T-helper 1 cell treated with Interleukin-12 subunit alpha and Interleukin-12 subunit beta and Interleukin-4 antibody, amounts not matched to agents 30 μg/mL and 1 μg/mL, for 36 hours (primary cell): ENCODE data around the gene CRNN.

Experiments used
- H3K27ac Mint-ChIP-seq: one replicate; pipeline ENCODE4 v1.8.0; 2021; ENCODE audit warnings: mild to moderate bottlenecking, mixed read lengths
- H3K27me3 Mint-ChIP-seq: one replicate; pipeline ENCODE4 v1.8.0; 2021; ENCODE audit warnings: low read depth, mixed read lengths
- H3K36me3 Mint-ChIP-seq: one replicate; pipeline ENCODE4 v1.8.0; 2021; ENCODE audit warnings: low read depth, mixed read lengths
- H3K4me1 Mint-ChIP-seq: one replicate; pipeline ENCODE4 v1.8.0; 2021; ENCODE audit warnings: low read depth, mixed read lengths
- H3K4me3 Mint-ChIP-seq: one replicate; pipeline ENCODE4 v1.8.0; 2021; ENCODE audit warnings: mild to moderate bottlenecking, moderate library complexity, mixed read lengths
- H3K9me3 Mint-ChIP-seq: one replicate; pipeline ENCODE4 v1.8.0; 2021; ENCODE audit warnings: mixed read lengths

The CRNN gene

DNA sequence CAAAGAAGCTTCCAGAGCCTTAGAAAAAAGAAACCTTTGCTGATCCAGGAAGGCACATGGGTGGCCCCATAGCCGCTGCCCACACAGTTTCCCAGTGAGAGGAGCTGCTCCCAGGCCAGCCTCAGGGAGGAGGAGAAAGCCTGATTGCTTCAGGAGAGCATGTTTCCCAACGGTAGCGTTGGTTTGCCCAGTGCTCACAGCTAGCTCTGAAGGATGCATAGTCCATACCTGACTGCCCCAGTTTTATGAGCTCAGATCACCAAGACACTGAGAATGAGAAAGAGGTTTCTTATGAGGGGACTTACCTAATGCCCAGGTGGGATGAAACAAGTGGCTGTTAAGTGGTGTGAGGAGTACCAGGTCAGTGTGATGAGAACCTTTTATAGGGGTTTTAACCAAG is at the start of gene CRNN:
Gene CRNN, minus strand, starts transcription at position 355 of the 400 bp plus-strand sequence. CDS start 2,030 bp downstream, outside the sequence.
- Mint-ChIP-seq H3K36me3 (no peaks in the 10 kb centered on the region), H3K9me3 (no peaks in the 10 kb centered on the region), H3K27ac (no peak within 1 kb of the TSS), H3K27me3 (peaks cover 13% of the 10 kb centered on the region), H3K4me3 (no peak within 1 kb of the TSS), H3K4me1 (no peaks in the 10 kb centered on the region)

DNA sequence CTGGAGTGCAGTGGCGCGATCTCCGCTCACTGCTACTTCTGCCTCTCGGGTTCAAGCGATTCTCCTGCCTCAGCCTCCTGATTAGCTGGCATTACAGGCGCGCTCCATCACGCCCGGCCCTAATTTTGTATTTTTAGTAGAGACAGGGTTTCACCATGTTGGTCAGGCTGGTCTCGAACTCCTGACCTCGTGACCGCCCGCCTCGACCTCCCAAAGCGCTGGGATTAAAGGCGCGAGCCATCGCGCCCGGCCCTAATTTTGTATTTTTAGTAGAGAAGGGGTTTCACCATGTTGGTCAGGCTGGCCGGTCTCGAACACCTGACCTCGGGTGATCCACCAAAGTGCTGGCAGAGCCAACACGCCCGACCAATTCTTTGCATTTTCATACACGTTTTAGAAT is 48.6 kb upstream of the CRNN start:
- Mint-ChIP-seq H3K4me1 (peaks cover 23% of the 10 kb centered on the region), H3K27me3 (peaks cover 15% of the 10 kb centered on the region), H3K4me3 (no peak overlapping the region), H3K27ac (no peak overlapping the region), H3K9me3 (peaks cover 5% of the 10 kb centered on the region), H3K36me3 (no peaks in the 10 kb centered on the region)

- H3K4me3 Mint-ChIP-seq: no peak overlapping the region
- no peak overlapping the region for H3K27ac Mint-ChIP-seq
- peaks cover 5% of the 10 kb centered on the region for H3K9me3 Mint-ChIP-seq
- H3K27me3 Mint-ChIP-seq: peaks cover 10% of the 10 kb centered on the region
- no peaks in the 10 kb centered on the region for H3K36me3 Mint-ChIP-seq
- peaks cover 23% of the 10 kb centered on the region for H3K4me1 Mint-ChIP-seq
Observed at GRCh38 chr1:152461544-152461943, 47.5 kb upstream of the CRNN start.

DNA sequence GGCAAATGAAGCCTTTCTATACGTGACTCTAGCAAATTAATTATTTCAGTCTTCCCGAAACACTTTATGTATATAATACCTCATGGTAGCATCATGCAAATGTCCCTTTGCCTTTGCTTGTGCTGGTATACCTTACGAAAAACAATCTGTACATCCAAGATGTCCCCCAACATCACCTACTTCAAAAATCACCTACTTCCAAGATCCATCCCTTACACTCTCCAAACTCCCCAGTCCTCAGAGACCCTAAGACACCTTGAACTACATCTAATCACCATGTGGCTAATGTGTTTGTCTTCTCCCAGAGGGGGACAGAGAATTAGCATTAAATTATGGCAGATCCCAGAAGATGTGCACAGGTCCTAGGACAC is 46.5 kb upstream of the CRNN start:
- H3K36me3 Mint-ChIP-seq: no peaks in the 10 kb centered on the region
- no peak overlapping the region for H3K4me3 Mint-ChIP-seq
- H3K4me1 Mint-ChIP-seq: peaks cover 23% of the 10 kb centered on the region
- H3K9me3 Mint-ChIP-seq: no peaks in the 10 kb centered on the region
- H3K27ac Mint-ChIP-seq: peak overlapping the region; percentile 57
- peaks cover 4% of the 10 kb centered on the region for H3K27me3 Mint-ChIP-seq

DNA sequence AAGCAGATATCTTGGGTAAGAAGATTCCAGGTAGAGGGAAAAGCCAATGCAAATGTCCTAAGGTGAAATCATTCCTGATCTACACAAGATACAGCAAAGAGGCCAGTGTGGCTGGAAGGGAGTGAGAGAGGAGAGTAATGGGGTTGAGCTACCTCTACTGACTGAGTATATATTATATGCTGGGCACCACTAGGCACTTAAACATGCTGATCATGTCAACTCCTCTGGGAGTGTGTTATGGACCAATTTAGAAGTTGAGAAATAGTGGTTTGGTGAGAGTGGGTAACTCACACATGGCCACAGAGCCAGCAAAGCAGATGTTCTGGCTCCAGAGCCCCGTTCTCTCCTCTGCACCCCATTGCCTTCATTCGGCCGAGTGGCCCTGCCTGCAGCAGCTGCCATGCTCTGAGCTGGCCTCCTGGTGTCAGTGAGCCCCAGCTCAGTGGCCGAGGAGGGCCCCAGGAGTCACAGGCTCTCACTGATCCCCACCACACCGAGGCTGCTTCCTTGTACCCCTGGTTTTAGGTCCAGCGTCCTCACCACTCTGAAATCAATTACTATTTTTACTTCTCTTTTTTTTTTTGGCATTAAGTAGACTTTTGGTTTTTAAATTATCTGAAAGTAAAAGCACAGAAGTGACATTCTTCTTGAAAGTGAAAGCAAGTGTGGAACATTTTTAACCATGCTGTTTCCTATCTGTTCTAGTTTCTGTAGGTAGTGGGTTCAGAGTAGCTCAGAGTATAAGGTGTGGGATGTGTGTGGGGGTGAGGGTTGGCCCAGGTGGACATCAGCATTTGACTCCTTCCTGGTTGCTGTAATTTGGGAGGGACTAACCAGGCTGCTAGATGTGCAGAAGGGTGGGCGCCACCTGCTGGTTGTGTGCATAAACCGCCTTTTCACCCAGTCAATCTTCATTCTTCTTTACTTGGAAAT is 45.8 kb upstream of the CRNN start:
- Mint-ChIP-seq H3K9me3 (no peaks in the 10 kb centered on the region), H3K27me3 (peaks cover 4% of the 10 kb centered on the region), H3K4me3 (peak overlapping the region; percentile 47), H3K36me3 (no peaks in the 10 kb centered on the region), H3K4me1 (peaks cover 23% of the 10 kb centered on the region), H3K27ac (peak overlapping the region; percentile 67)

- Mint-ChIP-seq H3K27ac (no peak overlapping the region), H3K27me3 (peaks cover 4% of the 10 kb centered on the region), H3K36me3 (no peaks in the 10 kb centered on the region), H3K9me3 (no peaks in the 10 kb centered on the region), H3K4me3 (no peak overlapping the region), H3K4me1 (peaks cover 23% of the 10 kb centered on the region)
Observed at GRCh38 chr1:152458384-152459185, 44.5 kb upstream of the CRNN start.

- no peak overlapping the region for H3K4me3 Mint-ChIP-seq
- H3K4me1 Mint-ChIP-seq: peaks cover 23% of the 10 kb centered on the region
- H3K9me3 Mint-ChIP-seq: no peaks in the 10 kb centered on the region
- no peak overlapping the region for H3K27ac Mint-ChIP-seq
- no peaks in the 10 kb centered on the region for H3K36me3 Mint-ChIP-seq
- peaks cover 14% of the 10 kb centered on the region for H3K27me3 Mint-ChIP-seq
Observed at GRCh38 chr1:152457561-152457960, 43.5 kb upstream of the CRNN start.

- Mint-ChIP-seq H3K4me1 (peaks cover 23% of the 10 kb centered on the region), H3K4me3 (no peak overlapping the region), H3K27ac (no peak overlapping the region), H3K9me3 (no peaks in the 10 kb centered on the region), H3K27me3 (peaks cover 17% of the 10 kb centered on the region), H3K36me3 (no peaks in the 10 kb centered on the region)
Observed at GRCh38 chr1:152457071-152457470, 43.0 kb upstream of the CRNN start.

DNA sequence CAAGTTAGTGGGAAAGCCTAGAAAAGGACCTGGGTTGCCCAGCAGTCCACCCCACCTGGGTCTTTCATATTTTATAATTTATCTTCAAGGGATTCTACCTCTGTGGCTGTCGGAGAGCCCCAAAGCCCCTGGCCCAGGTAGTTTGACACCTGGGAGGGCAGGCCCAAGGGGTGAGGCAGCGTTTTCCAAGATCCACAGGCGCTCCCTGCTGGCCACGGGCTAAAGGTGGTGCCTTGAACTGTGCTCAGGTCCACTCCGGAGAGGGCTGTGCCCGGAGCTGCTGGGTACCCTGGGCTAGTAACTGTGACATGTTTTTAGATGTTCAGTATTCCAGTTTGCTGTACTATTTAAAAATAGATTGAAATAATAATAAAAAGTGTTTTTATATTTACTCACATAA is 37.2 kb upstream of the CRNN start:
- Mint-ChIP-seq H3K27ac (no peak overlapping the region), H3K36me3 (no peaks in the 10 kb centered on the region), H3K4me3 (no peak overlapping the region), H3K4me1 (no peaks in the 10 kb centered on the region), H3K27me3 (peaks cover 18% of the 10 kb centered on the region), H3K9me3 (no peaks in the 10 kb centered on the region)

DNA sequence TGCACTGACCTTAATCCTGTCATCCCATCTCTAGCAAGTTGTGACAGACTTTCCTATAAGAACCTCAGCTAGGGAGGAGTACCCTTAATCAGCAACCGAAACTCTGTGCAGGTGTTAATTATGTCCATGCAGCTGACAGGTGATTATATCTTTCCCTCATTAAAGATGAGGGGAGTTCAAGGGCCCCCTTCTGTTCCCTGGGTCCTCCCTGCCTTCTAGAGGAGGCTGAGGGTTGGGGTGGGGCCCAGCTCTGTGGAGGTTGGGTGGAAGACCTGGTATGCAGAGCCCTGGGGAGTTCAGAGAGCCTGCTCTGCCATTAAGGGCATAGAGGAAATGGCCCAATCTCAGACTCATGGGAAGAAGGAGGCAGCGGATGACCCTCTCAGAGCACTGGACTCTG is 35.6 kb upstream of the CRNN start:
- Mint-ChIP-seq H3K4me3 (no peak overlapping the region), H3K27me3 (peaks cover 18% of the 10 kb centered on the region), H3K4me1 (no peaks in the 10 kb centered on the region), H3K27ac (no peak overlapping the region), H3K9me3 (no peaks in the 10 kb centered on the region), H3K36me3 (no peaks in the 10 kb centered on the region)

- H3K4me1 Mint-ChIP-seq: no peaks in the 10 kb centered on the region
- no peaks in the 10 kb centered on the region for H3K36me3 Mint-ChIP-seq
- no peak overlapping the region for H3K4me3 Mint-ChIP-seq
- H3K27ac Mint-ChIP-seq: no peak overlapping the region
- no peaks in the 10 kb centered on the region for H3K9me3 Mint-ChIP-seq
- peaks cover 17% of the 10 kb centered on the region for H3K27me3 Mint-ChIP-seq
Observed at GRCh38 chr1:152448496-152448895, 34.4 kb upstream of the CRNN start.

DNA sequence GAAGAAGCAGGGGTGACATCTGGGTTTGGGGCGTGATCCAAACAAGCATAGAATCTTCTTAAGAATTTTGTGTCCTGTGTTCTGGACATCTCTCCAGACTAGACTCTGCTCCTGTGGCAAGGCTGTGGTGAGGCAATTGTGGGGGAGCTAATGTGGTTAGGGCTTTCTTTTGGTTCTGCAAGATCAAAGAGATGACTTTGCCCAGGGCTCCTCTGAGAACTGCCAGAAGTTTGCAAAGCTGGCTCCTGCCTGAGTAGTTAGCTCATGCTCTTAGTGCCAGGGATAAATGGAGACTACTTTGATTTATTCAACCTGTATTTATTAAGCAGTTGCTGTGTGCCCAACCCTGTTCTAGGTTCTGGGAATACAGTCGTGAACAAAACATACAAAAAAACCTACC is 34.0 kb upstream of the CRNN start:
- Mint-ChIP-seq H3K9me3 (no peaks in the 10 kb centered on the region), H3K4me3 (no peak overlapping the region), H3K27ac (no peak overlapping the region), H3K27me3 (peaks cover 13% of the 10 kb centered on the region), H3K36me3 (no peaks in the 10 kb centered on the region), H3K4me1 (no peaks in the 10 kb centered on the region)

- Mint-ChIP-seq H3K27ac (no peak overlapping the region), H3K4me1 (no peaks in the 10 kb centered on the region), H3K9me3 (no peaks in the 10 kb centered on the region), H3K4me3 (no peak overlapping the region), H3K27me3 (peaks cover 8% of the 10 kb centered on the region), H3K36me3 (no peaks in the 10 kb centered on the region)
Observed at GRCh38 chr1:152447484-152447883, 33.4 kb upstream of the CRNN start.

- no peak overlapping the region for H3K4me3 Mint-ChIP-seq
- no peaks in the 10 kb centered on the region for H3K36me3 Mint-ChIP-seq
- H3K9me3 Mint-ChIP-seq: no peaks in the 10 kb centered on the region
- peaks cover 2% of the 10 kb centered on the region for H3K27me3 Mint-ChIP-seq
- no peak overlapping the region for H3K27ac Mint-ChIP-seq
- H3K4me1 Mint-ChIP-seq: peaks cover 3% of the 10 kb centered on the region
Observed at GRCh38 chr1:152444045-152444444, 30.0 kb upstream of the CRNN start.

DNA sequence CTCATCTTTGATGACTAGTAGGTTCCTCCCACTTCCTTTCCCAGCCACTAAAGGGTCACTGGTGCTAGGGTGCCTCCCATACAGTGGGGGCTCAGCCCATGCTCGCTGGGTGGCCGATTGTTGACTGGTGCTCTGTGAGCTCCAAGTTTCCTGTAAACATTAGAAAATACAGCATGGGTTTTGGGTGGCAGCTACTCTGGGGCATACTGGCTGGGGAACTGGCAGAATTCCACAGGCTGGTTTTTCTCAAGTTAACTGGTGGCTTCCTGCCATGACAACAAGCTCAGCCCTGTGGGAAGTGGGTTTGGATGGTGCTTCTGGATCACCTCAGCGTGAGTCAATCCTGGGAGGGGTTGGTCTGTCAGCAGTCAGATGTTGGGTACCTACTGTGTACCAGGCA is 28.7 kb upstream of the CRNN start:
- Mint-ChIP-seq H3K4me3 (no peak overlapping the region), H3K9me3 (no peaks in the 10 kb centered on the region), H3K27me3 (peaks cover 12% of the 10 kb centered on the region), H3K27ac (no peak overlapping the region), H3K36me3 (no peaks in the 10 kb centered on the region), H3K4me1 (peaks cover 3% of the 10 kb centered on the region)
